ENCODE data around the gene BMPR1A.

DNA sequence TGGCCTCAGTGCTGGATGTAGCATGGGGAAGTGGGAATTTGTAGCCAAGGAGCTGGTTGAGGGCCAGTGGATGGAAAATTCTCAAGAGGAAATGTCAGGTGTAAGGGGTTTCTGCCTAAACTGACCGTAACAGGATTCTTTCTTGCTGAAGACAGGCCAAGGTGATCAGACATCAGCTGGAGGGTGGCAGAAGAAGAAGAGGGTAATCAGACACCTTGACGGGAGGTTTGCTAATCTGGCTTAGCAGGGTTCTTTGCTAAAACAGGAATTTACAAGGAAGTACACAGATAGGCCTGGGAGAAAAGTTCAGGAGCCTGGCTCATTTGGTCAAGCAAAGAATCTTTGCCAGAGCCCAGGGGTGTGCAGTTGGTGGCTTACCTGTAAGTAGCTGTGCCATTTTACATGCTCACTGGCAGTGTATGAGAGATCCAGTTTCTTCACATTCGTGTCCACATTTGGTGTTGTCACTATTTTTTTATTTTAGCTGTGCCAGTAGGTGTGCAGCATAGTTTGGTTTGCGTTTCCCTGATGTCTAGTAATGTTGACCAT is 73.7 kb downstream of the BMPR1A start:
- TF ChIP-seq, protein P1, sequence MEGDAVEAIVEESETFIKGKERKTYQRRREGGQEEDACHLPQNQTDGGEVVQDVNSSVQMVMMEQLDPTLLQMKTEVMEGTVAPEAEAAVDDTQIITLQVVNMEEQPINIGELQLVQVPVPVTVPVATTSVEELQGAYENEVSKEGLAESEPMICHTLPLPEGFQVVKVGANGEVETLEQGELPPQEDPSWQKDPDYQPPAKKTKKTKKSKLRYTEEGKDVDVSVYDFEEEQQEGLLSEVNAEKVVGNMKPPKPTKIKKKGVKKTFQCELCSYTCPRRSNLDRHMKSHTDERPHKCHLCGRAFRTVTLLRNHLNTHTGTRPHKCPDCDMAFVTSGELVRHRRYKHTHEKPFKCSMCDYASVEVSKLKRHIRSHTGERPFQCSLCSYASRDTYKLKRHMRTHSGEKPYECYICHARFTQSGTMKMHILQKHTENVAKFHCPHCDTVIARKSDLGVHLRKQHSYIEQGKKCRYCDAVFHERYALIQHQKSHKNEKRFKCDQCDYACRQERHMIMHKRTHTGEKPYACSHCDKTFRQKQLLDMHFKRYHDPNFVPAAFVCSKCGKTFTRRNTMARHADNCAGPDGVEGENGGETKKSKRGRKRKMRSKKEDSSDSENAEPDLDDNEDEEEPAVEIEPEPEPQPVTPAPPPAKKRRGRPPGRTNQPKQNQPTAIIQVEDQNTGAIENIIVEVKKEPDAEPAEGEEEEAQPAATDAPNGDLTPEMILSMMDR (IDR thresholded peaks at IDR 0.05): no peak
- no peak for TF ChIP-seq POLR2A (IDR thresholded peaks at IDR 0.05)
